ENCODE results near the gene CMTR2.

Gene CMTR2

GRCh38 chr16:71250461-71251235 is 38.6 kb downstream of the CMTR2 start:
- WGBS (ENCODE audit: extremely low coverage, insufficient coverage, insufficient read length) = no CpG with 5 or more reads among the region's 5 CpGs
- no peak overlapping the region for H3K14ac ChIP-seq (ENCODE audit: low read length)

GRCh38 chr16:71249399-71249798 is 39.8 kb downstream of the CMTR2 start:
- no peaks in the 10 kb centered on the region for H3K4me1 ChIP-seq (ENCODE audit: control insufficient read depth in 1 of 2, insufficient read depth in 2 of 2, low read length in 2 of 2)
- H2BK12ac ChIP-seq (ENCODE audit: low read length) = no peak overlapping the region
- H2BK5ac ChIP-seq (ENCODE audit: low read depth, low read length, poor library complexity) = no peak overlapping the region
- no peak overlapping the region for H3K4me2 ChIP-seq (ENCODE audit: low read length)
- H3K4ac ChIP-seq (ENCODE audit: low read depth, low read length) = no peak overlapping the region
- no peak overlapping the region for H3K18ac ChIP-seq (ENCODE audit: low read length)
- no peaks in the 10 kb centered on the region for H3K9me3 ChIP-seq (ENCODE audit: insufficient read depth, low read depth, low read length)
- H3K23ac ChIP-seq (ENCODE audit: low read length) = no peak overlapping the region
- no peak overlapping the region for H3K4me3 ChIP-seq (ENCODE audit: low read depth, low read length)
- WGBS (ENCODE audit: extremely low coverage, insufficient coverage, insufficient read length) = no CpG with 5 or more reads among the region's 1 CpG
- H3K27me3 ChIP-seq (ENCODE audit: insufficient read depth, low read length) = no peaks in the 10 kb centered on the region
- H2BK120ac ChIP-seq (ENCODE audit: insufficient read depth, low read length, poor library complexity) = no peak overlapping the region
- H4K12ac ChIP-seq (ENCODE audit: low read depth, low read length) = no peak overlapping the region
- H3K79me2 ChIP-seq (ENCODE audit: control insufficient read depth, insufficient read depth, low read length, poor library complexity) = no peaks in the 10 kb centered on the region
- no peak overlapping the region for H2AFZ ChIP-seq (ENCODE audit: insufficient read depth, low read length, poor library complexity)
- no peak overlapping the region for H4K91ac ChIP-seq (ENCODE audit: low read depth, low read length)
- H3K9ac ChIP-seq (ENCODE audit: low read length) = no peak overlapping the region
- no peak overlapping the region for H3K27ac ChIP-seq (ENCODE audit: low read depth, low read length)
- H4K8ac ChIP-seq (ENCODE audit: low read depth, low read length) = no peak overlapping the region
- H2AK5ac ChIP-seq (ENCODE audit: low read length) = no peak overlapping the region
- DNase-seq = no peak
- H3K36me3 ChIP-seq (ENCODE audit: control insufficient read depth in 1 of 2, insufficient read depth in 2 of 2, low read length in 2 of 2) = no peaks in the 10 kb centered on the region
- no peaks in the 10 kb centered on the region for H3K79me1 ChIP-seq (ENCODE audit: low read length)
- no peak overlapping the region for H3K14ac ChIP-seq (ENCODE audit: low read length)

More at GRCh38 chr16:71250461-71251235, 38.6 kb downstream of the CMTR2 start:
- no peak overlapping the region for H2AFZ ChIP-seq (ENCODE audit: insufficient read depth, low read length, poor library complexity)
- no peak overlapping the region for H2BK120ac ChIP-seq (ENCODE audit: insufficient read depth, low read length, poor library complexity)
- H2AK5ac ChIP-seq (ENCODE audit: low read length) = no peak overlapping the region
- H4K91ac ChIP-seq (ENCODE audit: low read depth, low read length) = no peak overlapping the region
- H3K18ac ChIP-seq (ENCODE audit: low read length) = no peak overlapping the region
- H3K23ac ChIP-seq (ENCODE audit: low read length) = no peak overlapping the region
- no peaks in the 10 kb centered on the region for H3K4me1 ChIP-seq (ENCODE audit: control insufficient read depth in 1 of 2, insufficient read depth in 2 of 2, low read length in 2 of 2)
- H3K79me2 ChIP-seq (ENCODE audit: control insufficient read depth, insufficient read depth, low read length, poor library complexity) = no peaks in the 10 kb centered on the region
- no peaks in the 10 kb centered on the region for H3K36me3 ChIP-seq (ENCODE audit: control insufficient read depth in 1 of 2, insufficient read depth in 2 of 2, low read length in 2 of 2)
- H3K9me3 ChIP-seq (ENCODE audit: insufficient read depth, low read depth, low read length) = no peaks in the 10 kb centered on the region
- no peak overlapping the region for H3K9ac ChIP-seq (ENCODE audit: low read length)
- no peaks in the 10 kb centered on the region for H3K79me1 ChIP-seq (ENCODE audit: low read length)
- no peak overlapping the region for H4K12ac ChIP-seq (ENCODE audit: low read depth, low read length)
- no peak overlapping the region for H3K4ac ChIP-seq (ENCODE audit: low read depth, low read length)
- H2BK12ac ChIP-seq (ENCODE audit: low read length) = no peak overlapping the region
- DNase-seq = no peak
- no peak overlapping the region for H3K4me2 ChIP-seq (ENCODE audit: low read length)
- H3K27ac ChIP-seq (ENCODE audit: low read depth, low read length) = no peak overlapping the region
- no peaks in the 10 kb centered on the region for H3K27me3 ChIP-seq (ENCODE audit: insufficient read depth, low read length)
- H2BK5ac ChIP-seq (ENCODE audit: low read depth, low read length, poor library complexity) = no peak overlapping the region
- H4K8ac ChIP-seq (ENCODE audit: low read depth, low read length) = no peak overlapping the region
- H3K4me3 ChIP-seq (ENCODE audit: low read depth, low read length) = no peak overlapping the region

GRCh38 chr16:71247478-71247877 is 41.7 kb downstream of the CMTR2 start:
- Histone ChIP-seq H3K4me3 (ENCODE audit: low read depth, low read length) (no peak overlapping the region), H2BK12ac (ENCODE audit: low read length) (no peak overlapping the region), H3K4ac (ENCODE audit: low read depth, low read length) (no peak overlapping the region), H3K27ac (ENCODE audit: low read depth, low read length) (no peak overlapping the region), H3K18ac (ENCODE audit: low read length) (no peak overlapping the region), H4K91ac (ENCODE audit: low read depth, low read length) (no peak overlapping the region), H2BK120ac (ENCODE audit: insufficient read depth, low read length, poor library complexity) (no peak overlapping the region), H3K36me3 (ENCODE audit: control insufficient read depth in 1 of 2, insufficient read depth in 2 of 2, low read length in 2 of 2) (no peaks in the 10 kb centered on the region), H3K4me1 (ENCODE audit: control insufficient read depth in 1 of 2, insufficient read depth in 2 of 2, low read length in 2 of 2) (no peaks in the 10 kb centered on the region), H3K14ac (ENCODE audit: low read length) (no peak overlapping the region), H3K79me2 (ENCODE audit: control insufficient read depth, insufficient read depth, low read length, poor library complexity) (no peaks in the 10 kb centered on the region), H3K9me3 (ENCODE audit: insufficient read depth, low read depth, low read length) (no peaks in the 10 kb centered on the region), H4K8ac (ENCODE audit: low read depth, low read length) (no peak overlapping the region), H3K9ac (ENCODE audit: low read length) (no peak overlapping the region), H3K79me1 (ENCODE audit: low read length) (no peaks in the 10 kb centered on the region), H2BK5ac (ENCODE audit: low read depth, low read length, poor library complexity) (no peak overlapping the region), H3K23ac (ENCODE audit: low read length) (no peak overlapping the region), H2AK5ac (ENCODE audit: low read length) (no peak overlapping the region), H4K12ac (ENCODE audit: low read depth, low read length) (no peak overlapping the region), H2AFZ (ENCODE audit: insufficient read depth, low read length, poor library complexity) (no peak overlapping the region), H3K27me3 (ENCODE audit: insufficient read depth, low read length) (no peaks in the 10 kb centered on the region), H3K4me2 (ENCODE audit: low read length) (no peak overlapping the region)
- DNase-seq = no peak
- no CpG with 5 or more reads among the region's 7 CpGs for WGBS (ENCODE audit: extremely low coverage, insufficient coverage, insufficient read length)

- H4K8ac ChIP-seq (ENCODE audit: low read depth, low read length) = no peak overlapping the region
- H2AFZ ChIP-seq (ENCODE audit: insufficient read depth, low read length, poor library complexity) = no peak overlapping the region
- no peak overlapping the region for H3K23ac ChIP-seq (ENCODE audit: low read length)
- H3K79me1 ChIP-seq (ENCODE audit: low read length) = no peaks in the 10 kb centered on the region
- H3K4ac ChIP-seq (ENCODE audit: low read depth, low read length) = no peak overlapping the region
- H3K4me1 ChIP-seq (ENCODE audit: control insufficient read depth in 1 of 2, insufficient read depth in 2 of 2, low read length in 2 of 2) = no peaks in the 10 kb centered on the region
- H3K14ac ChIP-seq (ENCODE audit: low read length) = no peak overlapping the region
- no peak overlapping the region for H2BK120ac ChIP-seq (ENCODE audit: insufficient read depth, low read length, poor library complexity)
- H3K27ac ChIP-seq (ENCODE audit: low read depth, low read length) = no peak overlapping the region
- no peaks in the 10 kb centered on the region for H3K9me3 ChIP-seq (ENCODE audit: insufficient read depth, low read depth, low read length)
- H3K9ac ChIP-seq (ENCODE audit: low read length) = no peak overlapping the region
- H2AK5ac ChIP-seq (ENCODE audit: low read length) = no peak overlapping the region
- no peaks in the 10 kb centered on the region for H3K36me3 ChIP-seq (ENCODE audit: control insufficient read depth in 1 of 2, insufficient read depth in 2 of 2, low read length in 2 of 2)
- no peak overlapping the region for H4K12ac ChIP-seq (ENCODE audit: low read depth, low read length)
- no peak overlapping the region for H2BK5ac ChIP-seq (ENCODE audit: low read depth, low read length, poor library complexity)
- no peak overlapping the region for H3K4me2 ChIP-seq (ENCODE audit: low read length)
- no peaks in the 10 kb centered on the region for H3K27me3 ChIP-seq (ENCODE audit: insufficient read depth, low read length)
- no peak overlapping the region for H4K91ac ChIP-seq (ENCODE audit: low read depth, low read length)
- no peak overlapping the region for H3K18ac ChIP-seq (ENCODE audit: low read length)
- no peak overlapping the region for H3K4me3 ChIP-seq (ENCODE audit: low read depth, low read length)
- DNase-seq = no peak
- H2BK12ac ChIP-seq (ENCODE audit: low read length) = no peak overlapping the region
- no peaks in the 10 kb centered on the region for H3K79me2 ChIP-seq (ENCODE audit: control insufficient read depth, insufficient read depth, low read length, poor library complexity)
These were observed 42.9 kb downstream of the CMTR2 start for GRCh38 chr16:71246309-71246708.

Data from trophoblast cell (in vitro differentiated cells and primary cell).